Measurements from ENCODE around the gene ANKRD52.

The ANKRD52 gene

DNA sequence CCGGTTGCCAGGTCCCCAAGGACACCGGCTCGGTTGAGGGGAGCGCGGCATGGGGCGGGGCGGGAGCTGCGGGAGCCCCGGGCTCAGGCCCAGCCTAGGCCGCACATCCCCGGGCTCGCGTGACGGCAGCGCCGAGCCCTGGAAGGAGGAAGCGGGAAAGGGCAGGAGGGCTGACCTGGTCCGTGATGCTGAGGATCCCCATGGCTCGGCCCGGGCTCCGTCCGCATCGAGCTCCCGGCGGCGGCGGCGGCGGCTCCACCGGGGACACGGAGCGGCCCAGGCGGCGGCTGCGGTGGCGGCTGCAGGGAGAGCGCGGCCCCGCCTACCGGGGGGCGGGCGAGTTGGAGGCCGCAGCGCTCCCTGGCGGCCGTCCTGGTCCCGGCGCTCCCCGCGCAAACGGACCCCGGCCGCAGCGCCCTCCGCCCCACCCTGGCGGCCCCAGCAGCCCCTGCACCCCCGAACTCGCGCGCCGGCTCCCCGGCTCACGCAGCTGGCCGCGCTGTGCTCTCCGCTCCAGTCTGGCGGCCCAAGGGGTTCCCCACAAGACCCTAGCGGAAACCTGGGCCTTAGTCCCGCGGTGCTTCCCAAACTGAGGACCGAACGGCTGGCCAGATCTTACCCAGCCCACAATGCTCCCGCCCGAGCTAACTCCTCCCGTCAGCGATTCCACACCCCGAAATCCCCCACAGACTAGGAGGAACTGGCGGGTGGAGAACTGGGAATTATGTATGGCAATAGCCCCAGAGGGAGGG, at the start of gene ANKRD52:
Gene ANKRD52 (minus strand): TSS at position 317 of the 752 bp plus-strand sequence. CDS start 115 bp downstream, at position 202.
- peak within 1 kb of the TSS; percentile 97 for H2AFZ ChIP-seq (ENCODE audit: low read length)

DNA sequence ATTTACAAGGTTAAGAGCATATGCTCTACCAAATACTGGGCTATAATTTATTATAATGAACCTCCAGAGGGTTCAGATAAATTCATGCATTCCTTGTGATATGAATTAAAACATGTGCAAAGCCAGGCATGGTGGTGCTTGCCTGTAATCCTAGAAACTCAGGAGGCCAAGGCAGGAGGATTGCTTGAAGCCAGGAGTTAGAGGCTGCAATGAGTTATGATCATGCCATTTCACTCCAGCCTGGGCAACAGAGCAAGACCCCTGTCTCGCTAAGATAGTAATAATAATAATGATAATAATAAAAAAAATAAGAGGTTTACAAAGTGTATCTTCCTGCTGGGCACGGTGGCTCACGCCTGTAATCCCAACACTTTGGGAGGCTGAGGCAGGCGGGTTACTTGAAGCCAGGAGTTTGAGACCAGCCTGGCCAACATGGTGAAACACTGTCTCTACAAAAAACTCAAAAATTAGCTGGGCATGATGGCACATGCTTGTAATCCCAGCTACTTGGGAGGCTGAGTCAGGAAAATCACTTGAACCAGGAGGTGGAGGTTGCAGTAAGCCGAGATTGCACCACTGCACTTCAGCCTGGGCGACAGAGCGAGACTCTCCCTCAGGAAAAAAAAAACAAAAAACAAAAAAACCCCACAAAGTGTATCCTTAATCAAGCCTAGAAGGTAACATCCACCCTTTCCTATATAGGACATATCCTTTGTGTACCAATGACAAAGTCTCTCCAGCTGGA, 49.2 kb upstream of the ANKRD52 start:
- H3K4me2 ChIP-seq (ENCODE audit: low read depth, low read length, poor library complexity, severe bottlenecking): no peak overlapping the region
- no peaks in the 10 kb centered on the region for H4K20me1 ChIP-seq (ENCODE audit: insufficient read depth, low read length, poor library complexity, severe bottlenecking)
- no peak overlapping the region for H2AFZ ChIP-seq (ENCODE audit: low read length)
- no peak overlapping the region for H3K9ac ChIP-seq (ENCODE audit: low read depth, low read length, poor library complexity, severe bottlenecking)
- TF ChIP-seq EZH2phosphoT487 (IDR thresholded peaks at IDR 0.05; ENCODE audit: borderline replicate concordance): no peak
- TF ChIP-seq, protein P1, sequence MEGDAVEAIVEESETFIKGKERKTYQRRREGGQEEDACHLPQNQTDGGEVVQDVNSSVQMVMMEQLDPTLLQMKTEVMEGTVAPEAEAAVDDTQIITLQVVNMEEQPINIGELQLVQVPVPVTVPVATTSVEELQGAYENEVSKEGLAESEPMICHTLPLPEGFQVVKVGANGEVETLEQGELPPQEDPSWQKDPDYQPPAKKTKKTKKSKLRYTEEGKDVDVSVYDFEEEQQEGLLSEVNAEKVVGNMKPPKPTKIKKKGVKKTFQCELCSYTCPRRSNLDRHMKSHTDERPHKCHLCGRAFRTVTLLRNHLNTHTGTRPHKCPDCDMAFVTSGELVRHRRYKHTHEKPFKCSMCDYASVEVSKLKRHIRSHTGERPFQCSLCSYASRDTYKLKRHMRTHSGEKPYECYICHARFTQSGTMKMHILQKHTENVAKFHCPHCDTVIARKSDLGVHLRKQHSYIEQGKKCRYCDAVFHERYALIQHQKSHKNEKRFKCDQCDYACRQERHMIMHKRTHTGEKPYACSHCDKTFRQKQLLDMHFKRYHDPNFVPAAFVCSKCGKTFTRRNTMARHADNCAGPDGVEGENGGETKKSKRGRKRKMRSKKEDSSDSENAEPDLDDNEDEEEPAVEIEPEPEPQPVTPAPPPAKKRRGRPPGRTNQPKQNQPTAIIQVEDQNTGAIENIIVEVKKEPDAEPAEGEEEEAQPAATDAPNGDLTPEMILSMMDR (conservative IDR thresholded peaks at IDR 0.05; ENCODE audit: low read length): no peak
- H3K27me3 ChIP-seq (ENCODE audit: insufficient read depth, low read length, poor library complexity, severe bottlenecking): no peaks in the 10 kb centered on the region
- H3K9me3 ChIP-seq (ENCODE audit: insufficient read depth, low read depth, low read length): no peaks in the 10 kb centered on the region
- no peaks in the 10 kb centered on the region for H3K9me2 ChIP-seq (replicated peaks; ENCODE audit: low read depth, low read length)
- H3K79me2 ChIP-seq (ENCODE audit: insufficient read depth, low read length): 0 out of 2 replicates have a peak, but pooled peaks cover 3% of the 10 kb centered on the region
- no peaks in the 10 kb centered on the region for H3F3A ChIP-seq (ENCODE audit: low read depth)
- no peaks in the 10 kb centered on the region for H3K36me3 ChIP-seq (ENCODE audit: insufficient read depth, low read length)
- no peak overlapping the region for H3K4me3 ChIP-seq (ENCODE audit: low read length, poor library complexity, severe bottlenecking)
- H3K4me1 ChIP-seq (ENCODE audit: insufficient read depth, low read length, poor library complexity, severe bottlenecking): no peaks in the 10 kb centered on the region

More for the DNA sequence above, at the start of gene ANKRD52:
- peak within 1 kb of the TSS; percentile 98 for H3K4me2 ChIP-seq (ENCODE audit: low read depth, low read length, poor library complexity, severe bottlenecking)
- peak within 1 kb of the TSS; percentile 95 for H3K9ac ChIP-seq (ENCODE audit: low read depth, low read length, poor library complexity, severe bottlenecking)
- peaks cover 24% of the 10 kb centered on the region for H3K4me1 ChIP-seq (ENCODE audit: insufficient read depth, low read length, poor library complexity, severe bottlenecking)
- no peaks in the 10 kb centered on the region for H3K27me3 ChIP-seq (ENCODE audit: insufficient read depth, low read length, poor library complexity, severe bottlenecking)
- peaks cover 31% of the 10 kb centered on the region for H3K79me2 ChIP-seq (ENCODE audit: insufficient read depth, low read length)
- no peaks in the 10 kb centered on the region for H3K9me3 ChIP-seq (ENCODE audit: insufficient read depth, low read depth, low read length)
- H3F3A ChIP-seq (ENCODE audit: low read depth): no peaks in the 10 kb centered on the region
- no peaks in the 10 kb centered on the region for H3K9me2 ChIP-seq (replicated peaks; ENCODE audit: low read depth, low read length)
- H3K4me3 ChIP-seq (ENCODE audit: low read length, poor library complexity, severe bottlenecking): peak within 1 kb of the TSS; percentile 100
- TF ChIP-seq, protein P1 (conservative IDR thresholded peaks at IDR 0.05; ENCODE audit: low read length): peak; percentile 57
- TF ChIP-seq EZH2phosphoT487 (IDR thresholded peaks at IDR 0.05; ENCODE audit: borderline replicate concordance): no peak
- peaks cover 15% of the 10 kb centered on the region; the same call in 1 of the 2 replicates for H3K36me3 ChIP-seq (ENCODE audit: insufficient read depth, low read length)
- H4K20me1 ChIP-seq (ENCODE audit: insufficient read depth, low read length, poor library complexity, severe bottlenecking): peaks cover 21% of the 10 kb centered on the region

DNA sequence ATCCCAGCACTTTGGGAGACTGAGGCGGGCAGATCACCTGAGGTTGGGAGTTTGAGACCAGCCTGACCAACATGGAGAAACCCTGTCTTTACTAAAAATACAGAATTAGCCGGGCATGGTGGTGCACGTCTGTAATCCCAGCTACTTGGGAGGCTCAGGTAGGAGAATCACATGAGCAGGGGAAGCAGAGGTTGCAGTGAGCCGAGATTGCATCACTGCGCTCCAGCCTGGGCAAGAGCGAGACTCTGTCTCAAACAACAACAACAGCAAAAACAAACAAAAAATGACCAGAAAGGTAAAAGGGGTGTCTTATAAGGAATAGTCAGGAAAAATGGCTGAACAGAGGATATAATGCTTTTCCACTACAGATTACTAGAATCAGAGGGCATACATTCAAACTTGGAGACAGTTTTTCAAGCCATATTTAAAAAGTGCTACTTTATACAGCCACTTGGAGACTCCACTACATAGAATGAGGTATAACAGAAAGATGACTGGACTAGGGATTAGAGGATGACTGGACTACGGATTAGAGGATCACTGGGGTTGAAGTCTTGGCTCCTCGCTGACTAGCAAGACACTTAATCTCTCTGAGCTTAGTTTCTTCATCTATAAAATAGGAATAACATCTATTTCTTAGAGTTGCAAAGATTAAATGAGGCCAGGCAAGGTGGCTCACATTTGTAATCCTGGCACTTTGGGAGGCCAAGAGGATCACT, 46.8 kb upstream of the ANKRD52 start:
- no peaks in the 10 kb centered on the region for H3K9me2 ChIP-seq (replicated peaks; ENCODE audit: low read depth, low read length)
- no peak overlapping the region for H3K4me2 ChIP-seq (ENCODE audit: low read depth, low read length, poor library complexity, severe bottlenecking)
- H4K20me1 ChIP-seq (ENCODE audit: insufficient read depth, low read length, poor library complexity, severe bottlenecking): no peaks in the 10 kb centered on the region
- H2AFZ ChIP-seq (ENCODE audit: low read length): no peak overlapping the region
- peaks cover 15% of the 10 kb centered on the region; the same call in 1 of the 2 replicates for H3K79me2 ChIP-seq (ENCODE audit: insufficient read depth, low read length)
- peaks cover 17% of the 10 kb centered on the region for H3K4me1 ChIP-seq (ENCODE audit: insufficient read depth, low read length, poor library complexity, severe bottlenecking)
- H3K36me3 ChIP-seq (ENCODE audit: insufficient read depth, low read length): no peaks in the 10 kb centered on the region
- no peak overlapping the region for H3K9ac ChIP-seq (ENCODE audit: low read depth, low read length, poor library complexity, severe bottlenecking)
- TF ChIP-seq, protein P1 (conservative IDR thresholded peaks at IDR 0.05; ENCODE audit: low read length): no peak
- TF ChIP-seq EZH2phosphoT487 (IDR thresholded peaks at IDR 0.05; ENCODE audit: borderline replicate concordance): no peak
- H3K4me3 ChIP-seq (ENCODE audit: low read length, poor library complexity, severe bottlenecking): no peak overlapping the region
- no peaks in the 10 kb centered on the region for H3K9me3 ChIP-seq (ENCODE audit: insufficient read depth, low read depth, low read length)
- H3K27me3 ChIP-seq (ENCODE audit: insufficient read depth, low read length, poor library complexity, severe bottlenecking): no peaks in the 10 kb centered on the region
- H3F3A ChIP-seq (ENCODE audit: low read depth): no peaks in the 10 kb centered on the region
